Ovary (tissue), 9 donors: ENCODE measurements around the gene GTF2H3. TPM values are rescaled to one million over a fixed set of nuclear protein-coding genes. Genes with fewer than 3 reads are reported as not detected.

Experiments used
- DNase-seq, 5 donors: peaks; one replicate each; pipeline ENCODE4 v3.0.0-alpha.2; 2019 to 2020
- H3K27ac ChIP-seq, 2 donors: fragments of 200-600 bp; one replicate each; pipeline versions ENCODE4 v1.5.1 to v1.8.0; 2019 to 2022
- H3K27me3 ChIP-seq: fragments of 200-600 bp; one replicate; pipeline ENCODE4 v1.8.0; 2022
- H3K36me3 ChIP-seq: fragments of 200-600 bp; sonication (generic); one replicate; pipeline ENCODE4 v1.5.1; 2019
- H3K4me1 ChIP-seq: one replicate; pipeline ENCODE4 v1.8.1; 2013; ENCODE audit warnings: mild to moderate bottlenecking, moderate library complexity; ENCODE audit not compliant: insufficient read depth
- H3K4me3 ChIP-seq: fragments of 200-600 bp; sonication (generic); one replicate; pipeline ENCODE4 v1.5.1; 2017
- H3K9me3 ChIP-seq, 2 donors: fragments of 200-600 bp in 1 of 2; sonication (generic) in 1 of 2; one replicate each; pipeline versions ENCODE4 v1.5.1 to v1.8.1; 2013 to 2019; ENCODE audit warnings: mild to moderate bottlenecking in 1 of 2, moderate library complexity in 1 of 2
- CTCF ChIP-seq, 3 donors: fragments of 450-650 bp in 2 of 3; fragments of 200-600 bp in 1 of 3; IDR thresholded peaks; one replicate each; pipeline versions ENCODE4 v1.5.1 to v1.8.0; 2016 to 2022; ENCODE audit warnings: antibody characterized with exemption in 3 of 3, mild to moderate bottlenecking in 1 of 3
- EP300 ChIP-seq: sonication (generic); formaldehyde crosslinking; IDR thresholded peaks from one replicate; pipeline ENCODE4 v1.6.1; 2017; ENCODE audit warnings: antibody characterized with exemption
- POLR2A ChIP-seq: fragments of 450-650 bp; IDR thresholded peaks from one replicate; pipeline ENCODE4 v1.6.1; 2017; ENCODE audit warnings: antibody characterized with exemption, mild to moderate bottlenecking, moderate library complexity
- WGBS, 3 donors: extraction: QIAGEN DNeasy Blood & Tissue Kit in 1 of 3; methylation state at CpG; one replicate each; pipeline versions ENCODE4 v1.1.5 to v1.1.7; 2013 to 2017; 5-methylcytosine and 5-hydroxymethylcytosine counted together
- intact Hi-C, 4 donors: fragments of 100-400 bp; cut with DNase I; formaldehyde crosslinking; loops; one replicate each; pipeline versions ENCODE4 v1.11.0 to v1.15.1; 2022 to 2023
- polyA plus RNA-seq, 2 donors: library from polyadenylated mRNA; stranded (reverse); fragments of 200-250 nt in 1 of 2; fragments of 350-450 nt in 1 of 2; fragmentation: Illumina TruSeq in 1 of 2; extraction: RNeasy Lipid Tissue Mini Kit (QIAGEN cat#74804) in 1 of 2; gene quantifications; one replicate each; pipeline ENCODE4 v1.2.3, GENCODE V29; 2013 to 2014
- small RNA-seq: library from RNA; depleted of rRNA; stranded (forward); fragments of <200 nt; gene quantifications from one replicate; pipeline ENCODE3, GENCODE V24; 2016
- total RNA-seq, 7 donors: library from RNA; depleted of rRNA in 2 of 7; stranded (reverse); fragments of >200 nt in 2 of 7; fragmentation: NEBNext Ultra II Directional in 3 of 7; extraction: Animal tissue kit (Norgen Biotek cat#: 25700) in 3 of 7; gene quantifications; one replicate each; pipeline versions ENCODE4 v1.1.0 to v1.2.4, GENCODE V29; 2016 to 2023
- donor health status: DM: no; HTN: no; CAD: no; lungs with moderate emphysema.
- donor health status: DM: no; HTN: no; CAD: no.
- donor health status: Bipolar disorder and iron deficiency.
- donor health status: DM: yes; HTN: yes; CAD: no.
- donor health status: DM: no; HTN: no; CAD: no.
- donor health status: DM: yes; HTN: yes; CAD: no.

GTF2H3 gene
- total and polyA plus RNA-seq, 9 donors = 8.1 to 29.5 (median 21.2) TPM

GRCh38 chr12:123707466-123707865 is 73.8 kb downstream of the GTF2H3 start:
- TF ChIP-seq CTCF (IDR thresholded peaks at IDR 0.05) (no peak), EP300 (no peak), POLR2A (no peak)
- intact Hi-C loops = no loop called here
- 92 to 96% (median 92%) methylated on average over 4 of the region's 4 CpGs for WGBS, 3 donors
- H3K4me1 ChIP-seq = peaks cover 2% of the 10 kb centered on the region
- no peak for DNase-seq
- H3K9me3 ChIP-seq = no peaks in the 10 kb centered on the region
- no peaks in the 10 kb centered on the region for H3K36me3 ChIP-seq
- H3K27me3 ChIP-seq = no peaks in the 10 kb centered on the region
- no peak overlapping the region for H3K27ac ChIP-seq
- no peak overlapping the region for H3K4me3 ChIP-seq

Small RNA genes within 50 kb of the gene (small RNA-seq; reads per million reads assigned to genes)
- not detected for gene SNORA9B

Other genes with a start within 250 kb of the GTF2H3 start
- gene KMT5A, start 249.7 kb upstream of the GTF2H3 start, total RNA-seq = 10 to 100 TPM; 14.4 to 31.0 (median 22.6) TPM
- 10 to 100 TPM; 21.6 to 47.9 TPM for gene KMT5A, start 249.7 kb upstream of the GTF2H3 start, polyA plus RNA-seq
- gene RILPL2, start 197.1 kb upstream of the GTF2H3 start, total RNA-seq = 1 to 10 TPM; 4.6 to 6.3 (median 5.8) TPM
- gene RILPL2, start 197.1 kb upstream of the GTF2H3 start, polyA plus RNA-seq = 1 to 10 TPM; 8.0 to 8.7 TPM
- 10 to 100 TPM; 13.7 to 18.4 (median 15.8) TPM for gene SNRNP35, start 175.7 kb upstream of the GTF2H3 start, total RNA-seq
- gene SNRNP35, start 175.7 kb upstream of the GTF2H3 start, polyA plus RNA-seq = 10 to 100 TPM; 24.7 to 39.9 TPM
- 10 to 100 TPM in 6 of 7 donors, 1 to 10 TPM in 1; 9.8 to 25.1 (median 23.9) TPM for gene RILPL1, start 100.1 kb upstream of the GTF2H3 start, total RNA-seq
- 10 to 100 TPM; 11.1 to 13.8 TPM for gene RILPL1, start 100.1 kb upstream of the GTF2H3 start, polyA plus RNA-seq
- 100 to 1,000 TPM in 6 of 7 donors, 10 to 100 TPM in 1; 96.3 to 250 (median 182) TPM for gene TMED2, start 49.3 kb upstream of the GTF2H3 start, total RNA-seq
- 100 to 1,000 TPM; 106 to 228 TPM for gene TMED2, start 49.3 kb upstream of the GTF2H3 start, polyA plus RNA-seq
- 10 to 100 TPM; 12.0 to 26.6 (median 19.1) TPM for gene DDX55, start 31.7 kb upstream of the GTF2H3 start, total RNA-seq
- 10 to 100 TPM; 16.2 to 18.3 TPM for gene DDX55, start 31.7 kb upstream of the GTF2H3 start, polyA plus RNA-seq
- 10 to 100 TPM; 33.0 to 80.8 (median 41.7) TPM for gene EIF2B1, start 143 bp upstream of the GTF2H3 start, total RNA-seq
- 10 to 100 TPM; 27.1 to 47.6 TPM for gene EIF2B1, start 143 bp upstream of the GTF2H3 start, polyA plus RNA-seq
- 10 to 100 TPM; 13.2 to 26.4 (median 18.8) TPM for gene TCTN2, start 37.3 kb downstream of the GTF2H3 start, total RNA-seq
- gene TCTN2, start 37.3 kb downstream of the GTF2H3 start, polyA plus RNA-seq = 10 to 100 TPM; 13.1 to 17.6 TPM
- gene ATP6V0A2, start 78.5 kb downstream of the GTF2H3 start, total RNA-seq = 10 to 100 TPM; 14.3 to 35.4 (median 16.5) TPM
- gene ATP6V0A2, start 78.5 kb downstream of the GTF2H3 start, polyA plus RNA-seq = 1 to 10 TPM; 5.0 to 8.8 TPM
- 10 to 100 TPM in 1 of 7 donors, 1 to 10 TPM in 2, under 1 TPM in 4; 0.05 to 20.2 (median 0.97) TPM for gene DNAH10, start 128.5 kb downstream of the GTF2H3 start, total RNA-seq
- gene DNAH10, start 128.5 kb downstream of the GTF2H3 start, polyA plus RNA-seq = under 1 TPM; 0.07 to 0.27 TPM